GM23338 (cell line): ENCODE results near the gene PDCD11.

ENCODE experiments used
- CTCF ChIP-seq, 2 experiments: fragments of 200-600 bp in 1 of 2; sonication (generic) in 1 of 2; conservative IDR thresholded peaks; 2 replicates each; pipeline versions ENCODE4 v1.5.1 to v1.6.1; 2016 to 2017; ENCODE audit warnings: antibody characterized with exemption in 2 of 2, low read depth in 2 of 2, mild to moderate bottlenecking in 2 of 2, moderate library complexity in 1 of 2
- JUNB ChIP-seq: IDR thresholded peaks from one replicate; pipeline ENCODE4 v1.6.1; 2016; ENCODE audit warnings: antibody characterized with exemption; ENCODE audit not compliant: unreplicated experiment
- POLR2AphosphoS5 ChIP-seq: IDR thresholded peaks from 2 replicates; pipeline ENCODE4 v1.6.1; 2016; ENCODE audit warnings: antibody characterized with exemption, low read depth

- TF ChIP-seq CTCF (conservative IDR thresholded peaks at IDR 0.05; ENCODE audit: low read depth in 2 of 2) (no peak), POLR2AphosphoS5 (no peak), JUNB (no peak)
These were observed 95.4 kb downstream of the PDCD11 start for GRCh38 chr10:103491729-103492364.
